RWPE1 (cell line): ENCODE results near the gene LIMS2.

Experiments used
- CTCF ChIA-PET: fragments of 350-600 bp; sonication (Branson Sonifier 250); formaldehyde crosslinking; extraction: SDS; loops from one replicate; lab custom pipeline; 2021; lab: Yijun Ruan, JAX
- POLR2A ChIA-PET: fragments of 400-600 bp; formaldehyde crosslinking; extraction: SDS; loops from one replicate; lab custom pipeline; 2020; ENCODE audit warnings: antibody characterized with exemption; ENCODE audit not compliant: low non-redundant PET; lab: Yijun Ruan, JAX
- DNase-seq: peaks from one replicate; pipeline ENCODE4 v3.0.0; 2012; ENCODE audit warnings: low spot score
- H3K27ac ChIP-seq: fragments of 450-650 bp; 2 replicates; pipeline ENCODE4 v1.5.1; 2017
- CTCF ChIP-seq: fragments of 450-650 bp; conservative IDR thresholded peaks from 2 replicates; pipeline ENCODE4 v1.5.1; 2017; ENCODE audit warnings: low read depth, mild to moderate bottlenecking

LIMS2 gene

DNA sequence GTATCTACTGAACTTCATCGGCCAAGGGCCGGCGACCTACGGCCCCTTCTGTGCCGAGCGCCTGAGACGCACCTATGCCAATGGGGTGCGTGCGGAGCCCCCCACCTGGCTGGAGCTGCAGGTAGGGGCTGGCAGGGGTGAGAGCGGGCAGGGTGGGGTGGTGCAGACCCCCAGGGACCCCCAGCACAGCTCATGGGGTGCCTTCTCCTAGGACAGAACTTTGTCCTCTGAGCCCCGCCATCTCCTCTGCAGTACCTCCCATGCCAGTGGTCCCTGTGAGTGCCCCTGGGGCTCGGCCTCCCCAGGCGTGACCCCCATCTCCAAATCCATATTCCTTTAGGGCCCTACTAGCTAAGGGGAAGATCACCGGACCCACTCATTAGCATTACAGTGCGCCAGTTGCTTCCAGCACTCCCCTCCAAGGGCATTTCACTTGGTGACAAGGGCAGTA lies 53.3 kb downstream of the LIMS2 start:
- POLR2A ChIA-PET = no interaction called here
- CTCF ChIA-PET = interaction anchor here (0.7 kb wide), 1 partner anchor 96 kb away, joined by 3 read pairs; no protein-coding TSS in a partner anchor
- no peak overlapping the region for H3K27ac ChIP-seq
- no peak for TF ChIP-seq CTCF
- DNase-seq = no peak

DNA sequence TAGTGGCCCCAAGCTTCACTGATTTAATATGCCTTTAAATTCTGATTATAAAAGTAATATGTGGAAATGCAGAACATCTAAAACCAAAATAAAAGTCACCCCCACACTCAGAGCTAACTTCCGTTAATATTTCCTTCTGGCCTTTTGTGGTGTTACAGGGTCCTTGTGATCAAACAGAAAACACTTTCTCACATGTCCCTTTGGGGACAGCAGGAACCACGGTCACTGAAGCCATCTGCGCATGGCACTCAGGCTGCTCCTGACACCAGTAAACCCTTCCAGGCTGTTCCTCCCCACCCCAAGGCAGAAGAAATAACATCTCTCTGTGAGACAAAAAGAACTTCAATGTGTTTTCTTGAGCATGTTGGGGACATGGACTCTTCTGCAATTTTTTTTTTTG lies 54.5 kb downstream of the LIMS2 start:
- ChIA-PET CTCF (no interaction called here), POLR2A (no interaction called here)
- DNase-seq = no peak
- no peak for TF ChIP-seq CTCF
- H3K27ac ChIP-seq = no peak overlapping the region

- no peak for TF ChIP-seq CTCF
- ChIA-PET POLR2A (no interaction called here), CTCF (interaction anchor here (0.6 kb wide), 1 partner anchor 57 kb away, joined by 3 read pairs; no protein-coding TSS in a partner anchor)
- no peak overlapping the region for H3K27ac ChIP-seq
- DNase-seq = no peak
Observed at GRCh38 chr2:127619877-127620705, 55.2 kb downstream of the LIMS2 start.

- CTCF ChIA-PET = interaction anchor here (0.6 kb wide), 1 partner anchor 56 kb away, joined by 3 read pairs; no protein-coding TSS in a partner anchor
- no peak overlapping the region for H3K27ac ChIP-seq
- TF ChIP-seq CTCF = no peak
- no peak for DNase-seq
- POLR2A ChIA-PET = no interaction called here
Observed at GRCh38 chr2:127619203-127619590, 56.1 kb downstream of the LIMS2 start.

GRCh38 chr2:127618551-127619202 lies 56.7 kb downstream of the LIMS2 start:
- DNase-seq = no peak
- ChIA-PET CTCF (interaction anchor here (0.6 kb wide), 1 partner anchor 84 kb away, joined by 3 read pairs; no protein-coding TSS in a partner anchor), POLR2A (no interaction called here)
- H3K27ac ChIP-seq = no peak overlapping the region
- TF ChIP-seq CTCF = no peak

- no peak for TF ChIP-seq CTCF
- ChIA-PET CTCF (interaction anchor here (0.6 kb wide), 1 partner anchor 16 kb away, joined by 6 read pairs; no protein-coding TSS in a partner anchor), POLR2A (no interaction called here)
- no peak for DNase-seq
- H3K27ac ChIP-seq = no peak overlapping the region
Observed at GRCh38 chr2:127615511-127616166, 59.7 kb downstream of the LIMS2 start.
